Measurements from ENCODE around the gene GAB4. TPM values are rescaled to one million over a fixed set of nuclear protein-coding genes. Genes with fewer than 3 reads are reported as not detected.
"Not testable (repeated sequence)": the region's sequence is repeated elsewhere in the genome, so short reads cannot be mapped to it uniquely, and the experiment has no call there.

The GAB4 gene
- total RNA-seq, 1 donor from 2014 or later, result not detected

DNA sequence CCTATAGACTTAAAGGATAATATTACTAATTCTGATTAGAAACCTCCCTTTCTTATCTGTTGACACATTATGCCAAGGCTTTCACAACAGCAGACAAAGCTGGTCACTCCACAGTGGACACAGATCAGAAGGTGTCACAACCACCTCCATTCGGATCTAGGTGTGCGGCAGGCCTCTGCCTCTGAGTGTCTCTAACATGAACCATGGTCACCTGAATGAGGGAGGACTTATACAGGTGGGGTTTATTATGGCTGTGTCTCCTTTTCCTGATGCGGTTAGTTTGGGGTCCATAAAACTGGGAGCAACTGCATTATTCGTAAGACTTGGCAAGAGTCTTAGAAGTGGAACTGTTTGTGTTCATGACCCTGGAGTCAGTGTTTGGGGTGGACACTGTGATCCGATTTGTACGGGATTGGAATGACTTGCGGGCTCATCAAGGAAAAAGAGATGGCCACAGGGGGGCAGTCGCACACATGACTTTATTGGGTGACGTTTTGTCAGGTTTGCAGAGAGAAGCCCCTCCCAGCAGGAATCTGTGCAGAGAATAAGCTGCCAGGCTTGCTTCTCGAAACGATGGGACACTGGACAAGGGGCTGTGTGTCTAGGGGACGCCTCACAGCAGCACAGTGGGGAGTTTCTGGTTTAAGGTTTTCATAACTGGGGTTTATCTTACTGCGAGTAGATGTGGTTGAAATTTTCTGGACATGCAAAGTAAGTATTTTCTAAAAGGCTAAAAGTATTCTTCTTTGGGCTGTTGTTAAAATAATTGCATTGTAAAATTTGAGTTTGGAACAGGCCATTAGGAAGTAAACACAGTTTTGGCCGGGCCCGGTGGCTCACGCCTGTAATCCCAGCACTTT, 90.6 kb downstream of the GAB4 start:
- H3K4me1 Mint-ChIP-seq, result no peaks in the 10 kb centered on the region
- peaks cover 9% of the 10 kb centered on the region for H3K27me3 Mint-ChIP-seq (ENCODE audit: low read depth)
- DNase-seq (ENCODE audit: low spot score in 2 of 2, unreplicated experiment in 2 of 2), result peak in 1 of 2 experiments; percentile 48
- H3K27ac Mint-ChIP-seq, result no peak overlapping the region
- no peak overlapping the region for H3K4me3 Mint-ChIP-seq
- H3K36me3 Mint-ChIP-seq, result no peaks in the 10 kb centered on the region
- no peaks in the 10 kb centered on the region for H3K9me3 Mint-ChIP-seq
- TF ChIP-seq, protein P1, sequence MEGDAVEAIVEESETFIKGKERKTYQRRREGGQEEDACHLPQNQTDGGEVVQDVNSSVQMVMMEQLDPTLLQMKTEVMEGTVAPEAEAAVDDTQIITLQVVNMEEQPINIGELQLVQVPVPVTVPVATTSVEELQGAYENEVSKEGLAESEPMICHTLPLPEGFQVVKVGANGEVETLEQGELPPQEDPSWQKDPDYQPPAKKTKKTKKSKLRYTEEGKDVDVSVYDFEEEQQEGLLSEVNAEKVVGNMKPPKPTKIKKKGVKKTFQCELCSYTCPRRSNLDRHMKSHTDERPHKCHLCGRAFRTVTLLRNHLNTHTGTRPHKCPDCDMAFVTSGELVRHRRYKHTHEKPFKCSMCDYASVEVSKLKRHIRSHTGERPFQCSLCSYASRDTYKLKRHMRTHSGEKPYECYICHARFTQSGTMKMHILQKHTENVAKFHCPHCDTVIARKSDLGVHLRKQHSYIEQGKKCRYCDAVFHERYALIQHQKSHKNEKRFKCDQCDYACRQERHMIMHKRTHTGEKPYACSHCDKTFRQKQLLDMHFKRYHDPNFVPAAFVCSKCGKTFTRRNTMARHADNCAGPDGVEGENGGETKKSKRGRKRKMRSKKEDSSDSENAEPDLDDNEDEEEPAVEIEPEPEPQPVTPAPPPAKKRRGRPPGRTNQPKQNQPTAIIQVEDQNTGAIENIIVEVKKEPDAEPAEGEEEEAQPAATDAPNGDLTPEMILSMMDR (IDR thresholded peaks at IDR 0.05; ENCODE audit: unreplicated experiment), result peak; percentile 52

DNA sequence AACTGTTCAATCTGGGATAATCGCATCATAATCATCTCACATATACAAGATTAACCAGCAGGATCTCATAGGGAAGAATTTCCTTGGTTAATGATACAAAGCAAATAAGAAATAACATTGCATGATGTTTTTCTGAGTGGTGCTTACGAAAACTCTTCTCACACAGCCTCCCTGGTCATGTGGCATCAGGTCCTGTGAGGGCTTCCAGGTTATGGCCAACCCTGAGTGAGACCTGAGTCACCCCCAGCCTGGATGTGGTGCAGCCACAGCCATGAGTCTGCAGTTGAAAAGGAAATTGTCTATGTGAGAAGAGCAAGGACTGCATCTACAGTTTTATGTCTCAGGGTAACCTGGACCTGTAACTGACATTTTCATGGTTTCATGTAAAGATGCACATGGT, 92.3 kb downstream of the GAB4 start:
- DNase-seq (ENCODE audit: low spot score in 2 of 2, unreplicated experiment in 2 of 2), result no peak
- no peaks in the 10 kb centered on the region for H3K4me1 Mint-ChIP-seq
- no peak overlapping the region for H3K27ac Mint-ChIP-seq
- H3K36me3 Mint-ChIP-seq, result no peaks in the 10 kb centered on the region
- no peak overlapping the region for H3K4me3 Mint-ChIP-seq
- H3K27me3 Mint-ChIP-seq (ENCODE audit: low read depth), result peaks cover 9% of the 10 kb centered on the region
- no peaks in the 10 kb centered on the region for H3K9me3 Mint-ChIP-seq
- TF ChIP-seq, protein P1 (IDR thresholded peaks at IDR 0.05; ENCODE audit: unreplicated experiment), result no peak

- not testable (repeated sequence) for DNase-seq (ENCODE audit: low spot score in 2 of 2, unreplicated experiment in 2 of 2); H3K36me3 Mint-ChIP-seq; H3K27me3 Mint-ChIP-seq (ENCODE audit: low read depth); H3K9me3 Mint-ChIP-seq; H3K4me3 Mint-ChIP-seq; H3K4me1 Mint-ChIP-seq; H3K27ac Mint-ChIP-seq
These were observed 93.1 kb downstream of the GAB4 start for GRCh38 chr22:16914911-16915310.

DNA sequence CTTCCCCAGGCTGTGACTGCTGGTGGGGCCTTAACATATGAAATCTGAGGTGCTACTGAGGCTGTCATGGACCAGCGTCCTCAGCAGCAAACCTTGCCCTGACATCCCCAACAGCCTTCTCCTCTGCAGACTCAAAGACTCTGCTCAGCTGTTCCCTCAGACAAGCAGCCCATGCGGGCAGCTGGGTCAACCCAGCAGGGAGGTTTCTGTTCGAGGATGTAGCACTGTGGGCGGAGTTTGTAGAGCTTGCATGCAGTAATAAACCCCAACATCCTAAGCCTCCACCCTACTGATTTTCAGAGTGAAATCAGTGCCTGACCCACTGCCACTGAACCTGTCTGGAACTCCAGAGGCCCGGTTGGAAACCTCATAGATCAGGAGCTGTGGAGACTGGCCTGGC, 94.0 kb downstream of the GAB4 start:
- DNase-seq (ENCODE audit: low spot score in 2 of 2, unreplicated experiment in 2 of 2), result no peak
- Mint-ChIP-seq H3K27ac (no peak overlapping the region), H3K4me3 (no peak overlapping the region), H3K9me3 (no peaks in the 10 kb centered on the region), H3K27me3 (ENCODE audit: low read depth) (peaks cover 9% of the 10 kb centered on the region), H3K36me3 (no peaks in the 10 kb centered on the region), H3K4me1 (no peaks in the 10 kb centered on the region)
- TF ChIP-seq, protein P1 (IDR thresholded peaks at IDR 0.05; ENCODE audit: unreplicated experiment), result no peak

GRCh38 chr22:16912281-16912680, 95.7 kb downstream of the GAB4 start:
- Mint-ChIP-seq H3K27me3 (ENCODE audit: low read depth) (peaks cover 5% of the 10 kb centered on the region), H3K27ac (no peak overlapping the region), H3K36me3 (no peaks in the 10 kb centered on the region), H3K4me1 (no peaks in the 10 kb centered on the region), H3K9me3 (no peaks in the 10 kb centered on the region), H3K4me3 (no peak overlapping the region)
- DNase-seq (ENCODE audit: low spot score in 2 of 2, unreplicated experiment in 2 of 2), result no peak
- TF ChIP-seq, protein P1 (IDR thresholded peaks at IDR 0.05; ENCODE audit: unreplicated experiment), result no peak

Other genes with a start within 250 kb of the GAB4 start
- not detected in 3 replicates for gene XKR3, start 182.8 kb downstream of the GAB4 start, total RNA-seq
- gene IL17RA, start 76.8 kb upstream of the GAB4 start, total RNA-seq, result 11.1 to 11.8 TPM (median 11.8 TPM) in 3 replicates
- 1.0 to 1.1 TPM (median 1.1 TPM) in 3 replicates for gene TMEM121B, start 113.1 kb upstream of the GAB4 start, total RNA-seq
- 42.3 to 47.1 TPM (median 42.6 TPM) in 3 replicates for gene HDHD5, start 151.1 kb upstream of the GAB4 start, total RNA-seq
- 43.1 to 45.6 TPM (median 44.9 TPM) in 3 replicates for gene ADA2, start 211.2 kb upstream of the GAB4 start, total RNA-seq